Hematopoietic multipotent progenitor cell treated with erythropoietin and hydrocortisone succinate and interleukin-3 and kit ligand, for 4 days (in vitro differentiated cells): Measurements from ENCODE around the gene PSMD9.
"Not testable (repeated sequence)": the region's sequence is repeated elsewhere in the genome, so short reads cannot be mapped to it uniquely, and the experiment has no call there.

Experiments used
- DNase-seq: peaks from one replicate; pipeline ENCODE4 v3.0.0-alpha.2; 2015

PSMD9 gene

GRCh38 chr12:121888478-121889273, at the start of gene PSMD9:
Gene PSMD9, plus strand, starts transcription at chr12:121888790. Its CDS starts 67 bp downstream, at chr12:121888857.
- DNase-seq, result peak; percentile 99

- peak; percentile 100 for DNase-seq
Observed at GRCh38 chr12:121839106-121839992, 49.2 kb upstream of the PSMD9 start.

- DNase-seq, result no peak
Observed at GRCh38 chr12:121839993-121840761, 48.4 kb upstream of the PSMD9 start.

GRCh38 chr12:121843236-121843982, 45.2 kb upstream of the PSMD9 start:
- no peak for DNase-seq

- DNase-seq, result no peak
Observed at GRCh38 chr12:121845701-121846100, 42.9 kb upstream of the PSMD9 start.

GRCh38 chr12:121849211-121849610, 39.4 kb upstream of the PSMD9 start:
- no peak for DNase-seq

GRCh38 chr12:121849665-121850064, 38.9 kb upstream of the PSMD9 start:
- peak; percentile 65 for DNase-seq

GRCh38 chr12:121852392-121852791, 36.2 kb upstream of the PSMD9 start:
- DNase-seq, result not testable (repeated sequence)

- no peak for DNase-seq
Observed at GRCh38 chr12:121857322-121858246, 31.0 kb upstream of the PSMD9 start.

GRCh38 chr12:121858318-121858661, 30.3 kb upstream of the PSMD9 start:
- DNase-seq, result no peak

- no peak for DNase-seq
Observed at GRCh38 chr12:121858662-121859572, 29.7 kb upstream of the PSMD9 start, which contains the start of gene HPD. Gene HPD, minus strand, starts transcription at chr12:121858859. Its CDS starts 36 bp downstream, at chr12:121858823.

- DNase-seq, result no peak
Observed at GRCh38 chr12:121860257-121860656, 28.3 kb upstream of the PSMD9 start.

GRCh38 chr12:121860699-121861098, 27.9 kb upstream of the PSMD9 start:
- not testable (repeated sequence) for DNase-seq

- peak; percentile 39 for DNase-seq
Observed at GRCh38 chr12:121861636-121862254, 26.8 kb upstream of the PSMD9 start.

- DNase-seq, result no peak
Observed at GRCh38 chr12:121866331-121866730, 22.3 kb upstream of the PSMD9 start.

- not testable (repeated sequence) for DNase-seq
Observed at GRCh38 chr12:121869229-121869628, 19.4 kb upstream of the PSMD9 start.

GRCh38 chr12:121871467-121871866, 17.1 kb upstream of the PSMD9 start:
- DNase-seq, result peak; percentile 98

- no peak for DNase-seq
Observed at GRCh38 chr12:121872546-121873215, 15.9 kb upstream of the PSMD9 start.

- no peak for DNase-seq
Observed at GRCh38 chr12:121873216-121873569, 15.4 kb upstream of the PSMD9 start.
